ENCODE results near the gene NEGR1. TPM values are rescaled to one million over a fixed set of nuclear protein-coding genes. Genes with fewer than 3 reads are reported as not detected.

The NEGR1 gene
- total and polyA plus RNA-seq, 2 experiments from 2014 or later = 1.0 to 2.8 TPM

GRCh38 chr1:71666609-71667008 is 615.7 kb downstream of the NEGR1 start:
- Histone ChIP-seq H3K4me2 (no peak overlapping the region), H3K27ac (no peak overlapping the region), H3K4me3 (no peak overlapping the region), H3K9me3 (ENCODE audit: low read depth) (no peaks in the 10 kb centered on the region), H3K79me2 (no peaks in the 10 kb centered on the region), H4K20me1 (ENCODE audit: insufficient read depth, poor library complexity, severe bottlenecking) (no peaks in the 10 kb centered on the region), H3K9me2 (replicated peaks; ENCODE audit: insufficient read depth) (no peaks in the 10 kb centered on the region), H3K4me1 (ENCODE audit: insufficient read depth) (no peaks in the 10 kb centered on the region), H3K27me3 (no peaks in the 10 kb centered on the region), H3K36me3 (replicated peaks; ENCODE audit: insufficient read depth, low read depth) (no peaks in the 10 kb centered on the region), H2AFZ (no peak overlapping the region)
- TF ChIP-seq EZH2 (IDR thresholded peaks at IDR 0.05; ENCODE audit: borderline replicate concordance) = no peak
- TF ChIP-seq CTCF (IDR thresholded peaks at IDR 0.05; ENCODE audit: poor library complexity) = no peak
- no peak for TF ChIP-seq EZH2phosphoT487 (IDR thresholded peaks at IDR 0.05; ENCODE audit: low read depth, severe bottlenecking, unreplicated experiment)
- DNase-seq (ENCODE audit: low spot score) = no peak

DNA sequence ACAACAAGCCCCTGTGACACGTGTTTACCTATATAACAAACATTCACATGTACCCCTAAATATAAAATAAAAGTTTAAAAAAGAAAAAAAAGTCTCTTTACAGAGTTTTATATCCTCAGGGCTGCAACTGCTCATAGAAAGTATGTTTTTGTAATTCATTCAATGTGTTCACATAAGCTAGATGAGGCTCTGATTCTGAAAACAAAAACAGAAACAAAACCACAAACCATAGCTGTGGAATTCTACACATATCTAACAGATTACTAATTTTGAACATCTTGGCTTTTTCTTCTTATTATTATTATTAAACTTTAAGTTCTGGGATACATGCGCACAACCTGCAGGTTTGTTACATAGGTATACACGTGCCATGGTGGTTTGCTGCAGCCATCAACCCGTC is 621.9 kb downstream of the NEGR1 start:
- TF ChIP-seq CTCF (IDR thresholded peaks at IDR 0.05; ENCODE audit: poor library complexity) (no peak), EZH2 (IDR thresholded peaks at IDR 0.05; ENCODE audit: borderline replicate concordance) (no peak), EZH2phosphoT487 (IDR thresholded peaks at IDR 0.05; ENCODE audit: low read depth, severe bottlenecking, unreplicated experiment) (no peak)
- no peaks in the 10 kb centered on the region for H4K20me1 ChIP-seq (ENCODE audit: insufficient read depth, poor library complexity, severe bottlenecking)
- H3K9me3 ChIP-seq (ENCODE audit: low read depth) = no peaks in the 10 kb centered on the region
- no peaks in the 10 kb centered on the region for H3K36me3 ChIP-seq (replicated peaks; ENCODE audit: insufficient read depth, low read depth)
- no peaks in the 10 kb centered on the region for H3K79me2 ChIP-seq
- H3K4me1 ChIP-seq (ENCODE audit: insufficient read depth) = no peaks in the 10 kb centered on the region
- H3K4me2 ChIP-seq = no peak overlapping the region
- H3K9me2 ChIP-seq (replicated peaks; ENCODE audit: insufficient read depth) = no peaks in the 10 kb centered on the region
- no peak for DNase-seq (ENCODE audit: low spot score)
- 78% methylated on average over 4 of the region's 4 CpGs for WGBS (ENCODE audit: low lambda C conversion rate, missing lambda C conversion rate)
- no peak overlapping the region for H2AFZ ChIP-seq
- no peaks in the 10 kb centered on the region for H3K27me3 ChIP-seq
- no peak overlapping the region for H3K27ac ChIP-seq
- H3K4me3 ChIP-seq = no peak overlapping the region

- no peak for DNase-seq (ENCODE audit: low spot score)
- H2AFZ ChIP-seq = no peak overlapping the region
- H3K9me3 ChIP-seq (ENCODE audit: low read depth) = no peaks in the 10 kb centered on the region
- no peak overlapping the region for H3K27ac ChIP-seq
- H3K4me3 ChIP-seq = no peak overlapping the region
- no peaks in the 10 kb centered on the region for H3K79me2 ChIP-seq
- no peaks in the 10 kb centered on the region for H3K4me1 ChIP-seq (ENCODE audit: insufficient read depth)
- H3K36me3 ChIP-seq (replicated peaks; ENCODE audit: insufficient read depth, low read depth) = no peaks in the 10 kb centered on the region
- WGBS (ENCODE audit: low lambda C conversion rate, missing lambda C conversion rate) = 84% methylated on average over 4 of the region's 4 CpGs
- no peaks in the 10 kb centered on the region for H3K27me3 ChIP-seq
- no peaks in the 10 kb centered on the region for H3K9me2 ChIP-seq (replicated peaks; ENCODE audit: insufficient read depth)
- H3K4me2 ChIP-seq = no peak overlapping the region
- H4K20me1 ChIP-seq (ENCODE audit: insufficient read depth, poor library complexity, severe bottlenecking) = no peaks in the 10 kb centered on the region
- no peak for TF ChIP-seq EZH2phosphoT487 (IDR thresholded peaks at IDR 0.05; ENCODE audit: low read depth, severe bottlenecking, unreplicated experiment)
- TF ChIP-seq CTCF (IDR thresholded peaks at IDR 0.05; ENCODE audit: poor library complexity) = no peak
- TF ChIP-seq EZH2 (IDR thresholded peaks at IDR 0.05; ENCODE audit: borderline replicate concordance) = no peak
Observed at GRCh38 chr1:71657891-71658679, 624.3 kb downstream of the NEGR1 start.

Data from hepatocyte (in vitro differentiated cells).